Colonic mucosa (tissue), 4 donors: Measurements from ENCODE around the gene MET. TPM values are rescaled to one million over a fixed set of nuclear protein-coding genes. Genes with fewer than 3 reads are reported as not detected.

Source experiments
- DNase-seq: peaks from one replicate; pipeline ENCODE4 v3.0.0-alpha.2; 2020
- H3K27ac ChIP-seq: fragments of 200-600 bp; one replicate; pipeline ENCODE4 v1.8.0; 2021
- H3K27me3 ChIP-seq: fragments of 200-600 bp; one replicate; pipeline ENCODE4 v1.8.0; 2021
- H3K36me3 ChIP-seq: fragments of 200-600 bp; one replicate; pipeline ENCODE4 v1.8.0; 2021
- H3K4me1 ChIP-seq: fragments of 200-600 bp; one replicate; pipeline ENCODE4 v1.8.0; 2021; ENCODE audit warnings: mild to moderate bottlenecking
- H3K4me3 ChIP-seq: fragments of 200-600 bp; one replicate; pipeline ENCODE4 v1.8.0; 2021
- H3K9ac ChIP-seq, 2 donors: one replicate each; pipeline ENCODE4 v1.7.0; 2013; ENCODE audit warnings: control low read depth in 2 of 2, low read depth in 2 of 2, low read length in 2 of 2
- H3K9me3 ChIP-seq: fragments of 200-600 bp; one replicate; pipeline ENCODE4 v1.8.0; 2021
- intact Hi-C: fragments of 100-400 bp; cut with DNase I; formaldehyde crosslinking; loops from one replicate; pipeline ENCODE4 v1.14.1; 2022
- total RNA-seq, 2 donors: library from RNA; stranded (reverse); fragmentation: NEBNext Ultra II Directional in 1 of 2; extraction: Animal tissue kit (Norgen Biotek cat#: 25700) in 1 of 2; gene quantifications; one replicate each; pipeline ENCODE4 v1.2.1, GENCODE V29; 2021
- TF ChIP-seq, protein P1 (sequence below): fragments of 200-600 bp; IDR thresholded peaks from one replicate; pipeline ENCODE4 v1.8.0; 2022; ENCODE audit warnings: antibody characterized with exemption, mild to moderate bottlenecking
- donor health status: healthy.
- donor health status: DM: no; HTN: no; CAD: no.
- donor health status: DM: no; HTN: no; CAD: no.

The MET gene
- total RNA-seq, 2 donors from 2014 or later: 38.3 to 45.3 TPM

- Histone ChIP-seq H3K36me3 (no peaks in the 10 kb centered on the region), H3K27me3 (no peaks in the 10 kb centered on the region), H3K4me1 (no peaks in the 10 kb centered on the region), H3K9ac (no peak overlapping the region), H3K4me3 (no peak overlapping the region), H3K9me3 (no peaks in the 10 kb centered on the region), H3K27ac (no peak overlapping the region)
- DNase-seq: no peak
- intact Hi-C loops: no loop called here
- TF ChIP-seq, protein P1, sequence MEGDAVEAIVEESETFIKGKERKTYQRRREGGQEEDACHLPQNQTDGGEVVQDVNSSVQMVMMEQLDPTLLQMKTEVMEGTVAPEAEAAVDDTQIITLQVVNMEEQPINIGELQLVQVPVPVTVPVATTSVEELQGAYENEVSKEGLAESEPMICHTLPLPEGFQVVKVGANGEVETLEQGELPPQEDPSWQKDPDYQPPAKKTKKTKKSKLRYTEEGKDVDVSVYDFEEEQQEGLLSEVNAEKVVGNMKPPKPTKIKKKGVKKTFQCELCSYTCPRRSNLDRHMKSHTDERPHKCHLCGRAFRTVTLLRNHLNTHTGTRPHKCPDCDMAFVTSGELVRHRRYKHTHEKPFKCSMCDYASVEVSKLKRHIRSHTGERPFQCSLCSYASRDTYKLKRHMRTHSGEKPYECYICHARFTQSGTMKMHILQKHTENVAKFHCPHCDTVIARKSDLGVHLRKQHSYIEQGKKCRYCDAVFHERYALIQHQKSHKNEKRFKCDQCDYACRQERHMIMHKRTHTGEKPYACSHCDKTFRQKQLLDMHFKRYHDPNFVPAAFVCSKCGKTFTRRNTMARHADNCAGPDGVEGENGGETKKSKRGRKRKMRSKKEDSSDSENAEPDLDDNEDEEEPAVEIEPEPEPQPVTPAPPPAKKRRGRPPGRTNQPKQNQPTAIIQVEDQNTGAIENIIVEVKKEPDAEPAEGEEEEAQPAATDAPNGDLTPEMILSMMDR: no peak
Measured at GRCh38 chr7:116724560-116725231, 52.7 kb downstream of the MET start.

- no peak for DNase-seq
- Histone ChIP-seq H3K9ac (no peak overlapping the region), H3K27ac (no peak overlapping the region), H3K9me3 (no peaks in the 10 kb centered on the region), H3K36me3 (no peaks in the 10 kb centered on the region), H3K4me3 (no peak overlapping the region), H3K4me1 (no peaks in the 10 kb centered on the region), H3K27me3 (no peaks in the 10 kb centered on the region)
- TF ChIP-seq, protein P1: no peak
- intact Hi-C loops: no loop called here
Measured at GRCh38 chr7:116726149-116726548, 54.2 kb downstream of the MET start.

DNA sequence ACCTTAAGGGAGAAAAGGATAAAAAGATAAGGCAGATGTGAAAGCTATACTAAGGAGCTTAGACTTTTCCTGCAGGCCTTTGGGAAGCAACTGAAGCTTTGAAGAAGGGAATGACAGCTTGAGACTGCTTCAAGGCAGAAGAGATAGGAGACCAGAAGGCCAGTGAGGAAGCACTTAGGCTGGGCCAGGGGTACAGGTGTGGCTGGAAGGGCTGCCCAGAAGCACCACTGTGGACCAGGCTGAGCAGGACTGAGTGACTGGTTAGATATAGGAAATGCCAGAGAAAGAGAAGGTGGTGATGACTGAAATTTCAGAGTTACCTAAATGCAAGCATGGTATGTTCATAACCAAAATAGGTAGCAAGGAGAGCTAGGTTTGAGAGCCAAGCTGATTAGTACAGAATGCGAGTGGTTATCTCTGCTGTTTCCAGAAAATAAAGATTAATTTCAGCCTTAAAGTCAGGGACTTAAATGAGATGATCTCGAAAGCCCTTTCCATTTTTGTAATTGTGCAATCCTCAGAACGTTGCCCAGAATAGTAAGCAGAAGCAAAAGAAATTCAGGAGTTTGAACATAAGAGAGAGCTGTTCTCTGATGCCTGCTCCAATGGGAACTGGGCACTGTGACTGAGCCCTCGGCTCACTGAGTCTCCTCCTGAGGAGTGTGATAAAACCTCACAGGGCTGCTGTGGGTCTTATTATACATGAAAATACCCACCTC, 54.9 kb downstream of the MET start:
- Histone ChIP-seq H3K27me3 (no peaks in the 10 kb centered on the region), H3K9ac (no peak overlapping the region), H3K36me3 (no peaks in the 10 kb centered on the region), H3K4me1 (no peaks in the 10 kb centered on the region), H3K9me3 (no peaks in the 10 kb centered on the region), H3K4me3 (no peak overlapping the region), H3K27ac (no peak overlapping the region)
- no peak for DNase-seq
- intact Hi-C loops: no loop called here
- TF ChIP-seq, protein P1: no peak

GRCh38 chr7:116727432-116728009, 55.5 kb downstream of the MET start:
- no peak overlapping the region for H3K27ac ChIP-seq
- no peak overlapping the region for H3K9ac ChIP-seq
- no peaks in the 10 kb centered on the region for H3K4me1 ChIP-seq
- no peaks in the 10 kb centered on the region for H3K9me3 ChIP-seq
- no peaks in the 10 kb centered on the region for H3K36me3 ChIP-seq
- TF ChIP-seq, protein P1: no peak
- intact Hi-C loops: no loop called here
- no peak for DNase-seq
- no peak overlapping the region for H3K4me3 ChIP-seq
- H3K27me3 ChIP-seq: no peaks in the 10 kb centered on the region

- H3K9me3 ChIP-seq: no peaks in the 10 kb centered on the region
- no peak overlapping the region for H3K4me3 ChIP-seq
- no peak overlapping the region for H3K27ac ChIP-seq
- intact Hi-C loops: no loop called here
- H3K36me3 ChIP-seq: no peaks in the 10 kb centered on the region
- no peak overlapping the region for H3K9ac ChIP-seq
- TF ChIP-seq, protein P1: no peak
- no peaks in the 10 kb centered on the region for H3K27me3 ChIP-seq
- DNase-seq: no peak
- H3K4me1 ChIP-seq: no peaks in the 10 kb centered on the region
Measured at GRCh38 chr7:116728413-116728812, 56.4 kb downstream of the MET start.
